GM21423 (cell line): ENCODE measurements around the gene PNCK.
"Not testable (repeated sequence)": the region's sequence is repeated elsewhere in the genome, so short reads cannot be mapped to it uniquely, and the experiment has no call there.

ENCODE experiments used
- ATAC-seq: cut with Tn5 transposase; IDR thresholded peaks from one replicate; pipeline ENCODE4 v1.9.1; 2021; ENCODE audit warnings: mild to moderate bottlenecking, moderate library complexity; ENCODE audit not compliant: unreplicated experiment

Gene PNCK

GRCh38 chrX:153699210-153699783, 25.7 kb upstream of the PNCK start:
- ATAC-seq: not testable (repeated sequence)

GRCh38 chrX:153697924-153698865, 24.6 kb upstream of the PNCK start:
- no peak for ATAC-seq

- not testable (repeated sequence) for ATAC-seq
Measured at GRCh38 chrX:153696986-153697722, 23.5 kb upstream of the PNCK start.

- ATAC-seq: not testable (repeated sequence)
Measured at GRCh38 chrX:153696538-153696937, 22.9 kb upstream of the PNCK start.

- no peak for ATAC-seq
Measured at GRCh38 chrX:153696100-153696499, 22.5 kb upstream of the PNCK start.

- ATAC-seq: no peak
Measured at GRCh38 chrX:153694687-153695270, 21.2 kb upstream of the PNCK start.

GRCh38 chrX:153694256-153694655, 20.6 kb upstream of the PNCK start:
- not testable (repeated sequence) for ATAC-seq

GRCh38 chrX:153693216-153694086, 19.8 kb upstream of the PNCK start:
- no peak for ATAC-seq

- no peak for ATAC-seq
Measured at GRCh38 chrX:153692611-153693156, 19.1 kb upstream of the PNCK start.

GRCh38 chrX:153692003-153692402, 18.4 kb upstream of the PNCK start:
- no peak for ATAC-seq

- not testable (repeated sequence) for ATAC-seq
Measured at GRCh38 chrX:153691032-153691827, 17.6 kb upstream of the PNCK start.

GRCh38 chrX:153690466-153690865, 16.9 kb upstream of the PNCK start:
- no peak for ATAC-seq

GRCh38 chrX:153689654-153690465, 16.2 kb upstream of the PNCK start:
- no peak for ATAC-seq

- no peak for ATAC-seq
Measured at GRCh38 chrX:153688911-153689590, 15.4 kb upstream of the PNCK start.

GRCh38 chrX:153688506-153688905, 14.9 kb upstream of the PNCK start:
- ATAC-seq: no peak

- ATAC-seq: no peak
Measured at GRCh38 chrX:153688071-153688470, 14.5 kb upstream of the PNCK start.

- ATAC-seq: no peak
Measured at GRCh38 chrX:153687121-153688039, 13.8 kb upstream of the PNCK start, which contains the start of gene SLC6A8. SLC6A8 (plus strand) TSS chrX:153687926; CDS start chrX:153688575, 649 bp downstream.
